Activated T-cell treated with anti-CD3 and anti-CD28 coated beads, Interleukin-2, amount 50 U/mL, for 72 hours (primary cell): ENCODE data around the gene SPATA16. TPM values are rescaled to one million over a fixed set of nuclear protein-coding genes. Genes with fewer than 3 reads are reported as not detected.
"Not testable (repeated sequence)": the region's sequence is repeated elsewhere in the genome, so short reads cannot be mapped to it uniquely, and the experiment has no call there.

Source experiments
- ATAC-seq, 2 donors: fragments of 150-1000 bp; cut with Tn5 transposase; replicated peaks in 1 of 2; 2 replicates each; pipeline ENCODE4 v1.10.0; 2021; ENCODE audit warnings: moderate library complexity in 2 of 2, mild to moderate bottlenecking in 1 of 2
- DNase-seq, 2 donors: peaks; one replicate each; pipeline ENCODE4 v3.0.0; 2021 to 2022; ENCODE audit warnings: mixed read lengths in 1 of 2
- H3K27ac Mint-ChIP-seq: one replicate; pipeline ENCODE4 v1.8.0; 2022; ENCODE audit warnings: mild to moderate bottlenecking, moderate library complexity, mixed read lengths
- H3K27me3 Mint-ChIP-seq: one replicate; pipeline ENCODE4 v1.8.0; 2022; ENCODE audit warnings: low read depth, mixed read lengths
- H3K36me3 Mint-ChIP-seq, 2 donors: one replicate each; pipeline ENCODE4 v1.8.0; 2022; ENCODE audit warnings: mixed read lengths in 2 of 2, mild to moderate bottlenecking in 1 of 2; ENCODE audit not compliant: insufficient read depth in 2 of 2
- H3K4me1 Mint-ChIP-seq: one replicate; pipeline ENCODE4 v1.8.0; 2022; ENCODE audit warnings: low read depth, mixed read lengths
- H3K4me3 Mint-ChIP-seq, 2 donors: one replicate each; pipeline ENCODE4 v1.8.0; 2022; ENCODE audit warnings: mild to moderate bottlenecking in 2 of 2, mixed read lengths in 2 of 2, moderate library complexity in 2 of 2
- H3K9me3 Mint-ChIP-seq, 2 donors: one replicate each; pipeline ENCODE4 v1.8.0; 2022; ENCODE audit warnings: mixed read lengths in 2 of 2
- total RNA-seq, 2 donors: library from RNA; stranded (reverse); gene quantifications; one replicate each; pipeline ENCODE4 v1.2.3, GENCODE V29; 2022

SPATA16 gene
- total RNA-seq, 2 donors from 2014 or later, result not detected

GRCh38 chr3:172984914-172985313 lies 156.1 kb downstream of the SPATA16 start:
- Mint-ChIP-seq H3K9me3 (peaks cover 0 to 4% of the 10 kb centered on the region in 2 donors), H3K27ac (no peak overlapping the region), H3K4me3 (no peak overlapping the region), H3K36me3 (no peaks in the 10 kb centered on the region), H3K4me1 (no peaks in the 10 kb centered on the region), H3K27me3 (no peaks in the 10 kb centered on the region)
- ATAC-seq (no peak), DNase-seq (no peak)

- Mint-ChIP-seq H3K27ac (no peak overlapping the region), H3K36me3 (no peaks in the 10 kb centered on the region), H3K9me3 (peaks cover 0 to 4% of the 10 kb centered on the region in 2 donors), H3K4me3 (no peak overlapping the region), H3K4me1 (no peaks in the 10 kb centered on the region), H3K27me3 (no peaks in the 10 kb centered on the region)
- DNase-seq, result no peak
- no peak for ATAC-seq
These were observed 158.2 kb downstream of the SPATA16 start for GRCh38 chr3:172982736-172983364.

GRCh38 chr3:172981407-172981983 lies 159.5 kb downstream of the SPATA16 start:
- no peaks in the 10 kb centered on the region for H3K4me1 Mint-ChIP-seq
- peaks cover 0 to 4% of the 10 kb centered on the region in 2 donors for H3K9me3 Mint-ChIP-seq
- no peak overlapping the region for H3K27ac Mint-ChIP-seq
- ATAC-seq (no peak), DNase-seq (no peak)
- no peaks in the 10 kb centered on the region for H3K36me3 Mint-ChIP-seq
- no peaks in the 10 kb centered on the region for H3K27me3 Mint-ChIP-seq
- no peak overlapping the region for H3K4me3 Mint-ChIP-seq

DNA sequence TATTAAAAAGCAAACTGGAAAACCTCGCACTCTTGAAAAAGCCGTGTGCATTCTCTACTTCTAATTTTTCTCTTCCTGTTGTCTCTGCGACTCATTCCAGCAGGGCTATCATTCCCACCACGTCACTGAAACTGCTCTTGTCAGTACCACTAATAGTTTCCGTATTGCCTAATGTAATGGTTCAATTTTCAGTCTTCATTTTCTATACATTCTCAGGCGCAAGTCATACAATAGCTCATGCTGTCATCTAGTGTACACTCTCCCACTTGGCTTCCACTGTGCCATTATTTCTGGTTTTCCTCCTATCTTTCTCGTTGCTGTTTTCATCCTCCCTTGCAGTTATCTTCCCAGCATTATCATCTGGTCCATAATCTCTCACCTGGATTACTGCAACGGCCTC lies 160.2 kb downstream of the SPATA16 start:
- Mint-ChIP-seq H3K36me3 (no peaks in the 10 kb centered on the region), H3K4me3 (no peak overlapping the region), H3K27me3 (no peaks in the 10 kb centered on the region), H3K9me3 (peaks cover 0 to 4% of the 10 kb centered on the region in 2 donors), H3K27ac (no peak overlapping the region), H3K4me1 (no peaks in the 10 kb centered on the region)
- no peak for DNase-seq
- no peak for ATAC-seq

DNA sequence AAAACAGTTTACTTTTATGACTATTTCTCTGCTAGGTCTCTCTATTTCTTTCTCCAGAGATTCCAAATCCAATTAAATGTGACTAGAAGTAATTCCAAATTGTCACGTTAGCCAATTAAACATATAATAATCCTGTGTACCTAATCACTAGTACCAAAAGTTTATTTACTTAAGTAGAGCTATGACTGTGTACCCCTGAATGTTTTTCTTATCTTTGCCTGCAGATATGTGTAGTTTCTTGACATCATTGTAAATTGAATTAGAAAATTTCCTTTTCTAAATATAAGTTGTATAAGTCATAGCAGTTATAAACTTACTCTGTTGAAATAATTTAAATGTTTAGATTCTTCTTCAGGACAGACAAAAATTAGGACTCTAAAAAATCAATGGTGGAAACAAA lies 163.3 kb downstream of the SPATA16 start:
- Mint-ChIP-seq H3K36me3 (no peaks in the 10 kb centered on the region), H3K27ac (no peak overlapping the region), H3K27me3 (no peaks in the 10 kb centered on the region), H3K9me3 (peaks cover 0 to 4% of the 10 kb centered on the region in 2 donors), H3K4me1 (no peaks in the 10 kb centered on the region), H3K4me3 (no peak overlapping the region)
- ATAC-seq (no peak), DNase-seq (no peak)

GRCh38 chr3:172974969-172975368 lies 166.1 kb downstream of the SPATA16 start:
- Mint-ChIP-seq H3K27me3 (no peaks in the 10 kb centered on the region), H3K4me3 (no peak overlapping the region), H3K4me1 (no peaks in the 10 kb centered on the region), H3K27ac (no peak overlapping the region), H3K9me3 (no peaks in the 10 kb centered on the region), H3K36me3 (no peaks in the 10 kb centered on the region)
- no peak for DNase-seq
- no peak for ATAC-seq

DNA sequence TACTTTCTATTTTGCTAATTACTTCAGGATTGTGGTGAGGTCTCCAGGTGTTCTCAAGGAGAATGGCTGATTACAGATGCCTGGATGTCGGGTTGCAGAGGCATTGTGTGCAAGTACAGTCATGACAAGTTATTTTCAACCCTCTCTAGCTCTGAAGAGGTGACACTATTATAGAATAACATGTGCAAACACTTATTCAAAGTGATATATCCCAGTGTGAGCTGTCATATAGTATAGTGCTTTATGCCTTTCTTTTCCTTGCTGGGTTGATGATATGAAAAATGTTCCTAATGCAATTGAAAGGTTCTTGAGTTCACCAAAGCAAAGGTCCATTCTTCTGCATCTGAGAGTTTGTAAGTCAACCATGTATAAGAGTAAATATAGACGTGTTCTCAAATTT lies 167.2 kb downstream of the SPATA16 start:
- no peaks in the 10 kb centered on the region for H3K27me3 Mint-ChIP-seq
- H3K27ac Mint-ChIP-seq, result no peak overlapping the region
- DNase-seq, result no peak
- no peak for ATAC-seq
- H3K4me3 Mint-ChIP-seq, result no peak overlapping the region
- H3K9me3 Mint-ChIP-seq, result no peaks in the 10 kb centered on the region
- H3K4me1 Mint-ChIP-seq, result no peaks in the 10 kb centered on the region
- no peaks in the 10 kb centered on the region for H3K36me3 Mint-ChIP-seq

- no peak overlapping the region for H3K4me3 Mint-ChIP-seq
- no peaks in the 10 kb centered on the region for H3K4me1 Mint-ChIP-seq
- H3K27ac Mint-ChIP-seq, result no peak overlapping the region
- H3K36me3 Mint-ChIP-seq, result no peaks in the 10 kb centered on the region
- DNase-seq (no peak), ATAC-seq (no peak)
- H3K9me3 Mint-ChIP-seq, result no peaks in the 10 kb centered on the region
- no peaks in the 10 kb centered on the region for H3K27me3 Mint-ChIP-seq
These were observed 168.3 kb downstream of the SPATA16 start for GRCh38 chr3:172972717-172973116.

DNA sequence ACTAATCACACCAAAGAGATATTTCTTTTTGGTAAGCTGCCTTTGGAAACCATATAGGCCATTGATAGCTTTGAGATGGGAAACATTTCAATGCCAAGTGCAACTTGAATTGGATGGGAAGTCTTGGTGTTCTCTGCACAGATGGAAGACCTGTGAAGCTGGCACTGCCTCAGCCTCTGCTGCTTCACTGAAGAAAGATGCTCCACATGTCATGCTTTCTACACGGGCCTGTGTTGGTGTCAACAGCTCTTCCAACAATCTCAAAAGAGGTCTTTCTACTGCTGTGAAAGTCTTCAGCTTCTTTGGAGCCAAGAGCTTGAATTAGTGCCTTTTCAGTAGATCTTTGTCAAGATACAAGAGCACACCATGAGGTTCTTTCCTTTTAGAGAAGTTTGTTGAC lies 169.0 kb downstream of the SPATA16 start:
- H3K9me3 Mint-ChIP-seq, result no peaks in the 10 kb centered on the region
- no peak for DNase-seq
- H3K36me3 Mint-ChIP-seq, result no peaks in the 10 kb centered on the region
- no peak for ATAC-seq
- H3K27me3 Mint-ChIP-seq, result no peaks in the 10 kb centered on the region
- no peaks in the 10 kb centered on the region for H3K4me1 Mint-ChIP-seq
- no peak overlapping the region for H3K4me3 Mint-ChIP-seq
- H3K27ac Mint-ChIP-seq, result no peak overlapping the region

- H3K9me3 Mint-ChIP-seq, result no peaks in the 10 kb centered on the region
- no peaks in the 10 kb centered on the region for H3K36me3 Mint-ChIP-seq
- no peak overlapping the region for H3K4me3 Mint-ChIP-seq
- no peaks in the 10 kb centered on the region for H3K27me3 Mint-ChIP-seq
- DNase-seq, result no peak
- no peak for ATAC-seq
- no peaks in the 10 kb centered on the region for H3K4me1 Mint-ChIP-seq
- H3K27ac Mint-ChIP-seq, result no peak overlapping the region
These were observed 172.4 kb downstream of the SPATA16 start for GRCh38 chr3:172968646-172969045.

- no peaks in the 10 kb centered on the region for H3K9me3 Mint-ChIP-seq
- no peak overlapping the region for H3K27ac Mint-ChIP-seq
- no peaks in the 10 kb centered on the region for H3K36me3 Mint-ChIP-seq
- DNase-seq, result no peak
- no peaks in the 10 kb centered on the region for H3K27me3 Mint-ChIP-seq
- no peaks in the 10 kb centered on the region for H3K4me1 Mint-ChIP-seq
- ATAC-seq, result no peak
- no peak overlapping the region for H3K4me3 Mint-ChIP-seq
These were observed 175.8 kb downstream of the SPATA16 start for GRCh38 chr3:172965256-172965655.

- H3K27me3 Mint-ChIP-seq, H3K36me3 Mint-ChIP-seq, DNase-seq, H3K4me3 Mint-ChIP-seq, H3K9me3 Mint-ChIP-seq, ATAC-seq, H3K4me1 Mint-ChIP-seq, H3K27ac Mint-ChIP-seq: not testable (repeated sequence)
These were observed 180.3 kb downstream of the SPATA16 start for GRCh38 chr3:172960626-172961182.

DNA sequence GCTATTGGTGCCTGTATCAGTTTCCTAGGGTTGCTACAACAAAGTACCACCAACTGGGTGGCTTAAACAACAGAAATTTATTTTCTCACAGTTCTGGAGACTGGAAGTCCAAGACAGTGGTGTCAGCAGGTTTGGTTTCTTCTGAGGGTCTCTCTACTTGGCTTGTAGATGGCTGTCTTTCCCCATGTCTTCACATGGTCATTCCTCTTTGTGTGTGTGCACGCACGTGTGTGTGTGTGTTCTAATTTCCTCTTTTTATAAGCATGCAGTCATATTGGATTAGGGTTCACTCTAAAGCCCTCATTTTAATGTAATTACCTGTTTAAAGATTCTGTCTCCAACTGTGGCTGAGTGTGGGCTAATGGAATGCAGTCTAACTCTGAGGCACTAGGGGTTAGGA lies 182.5 kb downstream of the SPATA16 start:
- Mint-ChIP-seq H3K27me3 (no peaks in the 10 kb centered on the region), H3K27ac (no peak overlapping the region), H3K9me3 (peaks cover 0 to 2% of the 10 kb centered on the region in 2 donors), H3K4me3 (no peak overlapping the region), H3K4me1 (no peaks in the 10 kb centered on the region), H3K36me3 (no peaks in the 10 kb centered on the region)
- ATAC-seq (no peak), DNase-seq (no peak)

DNA sequence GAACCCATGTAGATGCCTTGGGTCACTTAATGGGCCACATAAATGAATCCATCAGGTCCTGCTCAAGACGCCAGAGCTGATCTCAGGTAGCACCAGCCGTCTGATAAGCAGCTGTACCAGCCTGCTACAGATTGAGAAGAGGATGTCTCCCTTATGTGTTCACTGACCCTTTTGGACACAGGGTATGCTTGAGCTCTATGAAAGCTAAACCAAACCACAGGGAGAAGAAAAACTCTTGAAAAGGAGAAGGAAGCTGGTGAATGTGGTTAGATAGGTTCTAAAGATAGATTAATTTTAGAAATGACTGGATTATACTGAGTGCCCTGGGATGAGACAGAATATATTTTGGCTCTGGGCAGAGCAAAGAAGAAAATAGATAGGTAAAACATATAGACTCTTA lies 187.5 kb downstream of the SPATA16 start:
- peaks cover 2 to 4% of the 10 kb centered on the region in 2 donors for H3K9me3 Mint-ChIP-seq
- H3K27ac Mint-ChIP-seq, result no peak overlapping the region
- DNase-seq (no peak), ATAC-seq (no peak)
- H3K36me3 Mint-ChIP-seq, result no peaks in the 10 kb centered on the region
- no peak overlapping the region for H3K4me3 Mint-ChIP-seq
- no peaks in the 10 kb centered on the region for H3K27me3 Mint-ChIP-seq
- no peaks in the 10 kb centered on the region for H3K4me1 Mint-ChIP-seq
